ENCODE results near the gene PTPRN2. TPM values are rescaled to one million over a fixed set of nuclear protein-coding genes. Genes with fewer than 3 reads are reported as not detected.

Gene PTPRN2
- total RNA-seq, 2 experiments from 2014 or later: 4.7 to 4.8 TPM

- H3K9me3 Mint-ChIP-seq: peaks cover 15% of the 10 kb centered on the region
- H3K4me3 Mint-ChIP-seq: no peak overlapping the region
- peaks cover under 1% of the 10 kb centered on the region for H3K27me3 Mint-ChIP-seq
- CTCF ChIA-PET: no interaction called here
- H3K36me3 Mint-ChIP-seq (ENCODE audit: low read depth): no peaks in the 10 kb centered on the region
- H3K27ac Mint-ChIP-seq: no peak overlapping the region
- H3K4me1 Mint-ChIP-seq: no peaks in the 10 kb centered on the region
- no peak for DNase-seq
- POLR2A ChIA-PET: no interaction called here
Observed at GRCh38 chr7:157966490-157966889, 621.1 kb downstream of the PTPRN2 start.

GRCh38 chr7:157964521-157964920 is 623.1 kb downstream of the PTPRN2 start:
- Mint-ChIP-seq H3K9me3 (peaks cover 6% of the 10 kb centered on the region), H3K36me3 (ENCODE audit: low read depth) (no peaks in the 10 kb centered on the region), H3K27ac (no peak overlapping the region), H3K4me1 (no peaks in the 10 kb centered on the region), H3K27me3 (peaks cover 2% of the 10 kb centered on the region), H3K4me3 (no peak overlapping the region)
- CTCF ChIA-PET: no interaction called here
- POLR2A ChIA-PET: no interaction called here
- no peak for DNase-seq

- ChIA-PET CTCF (no interaction called here), POLR2A (no interaction called here)
- DNase-seq: no peak
- H3K27me3 Mint-ChIP-seq: peaks cover 2% of the 10 kb centered on the region
- no peak overlapping the region for H3K27ac Mint-ChIP-seq
- H3K4me3 Mint-ChIP-seq: no peak overlapping the region
- H3K36me3 Mint-ChIP-seq (ENCODE audit: low read depth): no peaks in the 10 kb centered on the region
- H3K4me1 Mint-ChIP-seq: no peaks in the 10 kb centered on the region
- H3K9me3 Mint-ChIP-seq: peaks cover 6% of the 10 kb centered on the region
Observed at GRCh38 chr7:157964016-157964415, 623.6 kb downstream of the PTPRN2 start.

GRCh38 chr7:157963526-157963925 is 624.1 kb downstream of the PTPRN2 start:
- peaks cover 4% of the 10 kb centered on the region for H3K9me3 Mint-ChIP-seq
- H3K27me3 Mint-ChIP-seq: peaks cover 2% of the 10 kb centered on the region
- CTCF ChIA-PET: no interaction called here
- no peak overlapping the region for H3K4me3 Mint-ChIP-seq
- POLR2A ChIA-PET: no interaction called here
- no peaks in the 10 kb centered on the region for H3K4me1 Mint-ChIP-seq
- H3K27ac Mint-ChIP-seq: no peak overlapping the region
- no peak for DNase-seq
- H3K36me3 Mint-ChIP-seq (ENCODE audit: low read depth): no peaks in the 10 kb centered on the region

GRCh38 chr7:157962458-157963306 is 624.9 kb downstream of the PTPRN2 start:
- H3K4me1 Mint-ChIP-seq: no peaks in the 10 kb centered on the region
- POLR2A ChIA-PET: no interaction called here
- H3K27me3 Mint-ChIP-seq: peaks cover 2% of the 10 kb centered on the region
- H3K9me3 Mint-ChIP-seq: peaks cover 2% of the 10 kb centered on the region
- H3K36me3 Mint-ChIP-seq (ENCODE audit: low read depth): no peaks in the 10 kb centered on the region
- no peak for DNase-seq
- no peak overlapping the region for H3K4me3 Mint-ChIP-seq
- CTCF ChIA-PET: no interaction called here
- H3K27ac Mint-ChIP-seq: no peak overlapping the region

- peaks cover 2% of the 10 kb centered on the region for H3K9me3 Mint-ChIP-seq
- CTCF ChIA-PET: no interaction called here
- peaks cover 2% of the 10 kb centered on the region for H3K27me3 Mint-ChIP-seq
- H3K36me3 Mint-ChIP-seq (ENCODE audit: low read depth): no peaks in the 10 kb centered on the region
- no peak for DNase-seq
- H3K4me3 Mint-ChIP-seq: no peak overlapping the region
- POLR2A ChIA-PET: no interaction called here
- no peak overlapping the region for H3K27ac Mint-ChIP-seq
- H3K4me1 Mint-ChIP-seq: no peaks in the 10 kb centered on the region
Observed at GRCh38 chr7:157961731-157962457, 625.7 kb downstream of the PTPRN2 start.

GRCh38 chr7:157955348-157955999 is 632.1 kb downstream of the PTPRN2 start:
- H3K4me1 Mint-ChIP-seq: no peaks in the 10 kb centered on the region
- ChIA-PET POLR2A (no interaction called here), CTCF (no interaction called here)
- no peaks in the 10 kb centered on the region for H3K27me3 Mint-ChIP-seq
- no peaks in the 10 kb centered on the region for H3K36me3 Mint-ChIP-seq (ENCODE audit: low read depth)
- H3K4me3 Mint-ChIP-seq: no peak overlapping the region
- no peaks in the 10 kb centered on the region for H3K9me3 Mint-ChIP-seq
- no peak overlapping the region for H3K27ac Mint-ChIP-seq
- DNase-seq: no peak

GRCh38 chr7:157954901-157955300 is 632.7 kb downstream of the PTPRN2 start:
- H3K36me3 Mint-ChIP-seq (ENCODE audit: low read depth): no peaks in the 10 kb centered on the region
- H3K4me3 Mint-ChIP-seq: no peak overlapping the region
- POLR2A ChIA-PET: no interaction called here
- no peak overlapping the region for H3K27ac Mint-ChIP-seq
- no peaks in the 10 kb centered on the region for H3K9me3 Mint-ChIP-seq
- DNase-seq: no peak
- CTCF ChIA-PET: no interaction called here
- H3K4me1 Mint-ChIP-seq: no peaks in the 10 kb centered on the region
- no peaks in the 10 kb centered on the region for H3K27me3 Mint-ChIP-seq

GRCh38 chr7:157952841-157953645 is 634.6 kb downstream of the PTPRN2 start:
- H3K9me3 Mint-ChIP-seq: no peaks in the 10 kb centered on the region
- ChIA-PET POLR2A (no interaction called here), CTCF (no interaction called here)
- no peak for DNase-seq
- H3K4me1 Mint-ChIP-seq: no peaks in the 10 kb centered on the region
- no peaks in the 10 kb centered on the region for H3K36me3 Mint-ChIP-seq (ENCODE audit: low read depth)
- no peak overlapping the region for H3K27ac Mint-ChIP-seq
- no peaks in the 10 kb centered on the region for H3K27me3 Mint-ChIP-seq
- H3K4me3 Mint-ChIP-seq: no peak overlapping the region

- H3K4me3 Mint-ChIP-seq: no peak overlapping the region
- peaks cover 4% of the 10 kb centered on the region for H3K9me3 Mint-ChIP-seq
- no peaks in the 10 kb centered on the region for H3K27me3 Mint-ChIP-seq
- no peak overlapping the region for H3K27ac Mint-ChIP-seq
- H3K4me1 Mint-ChIP-seq: no peaks in the 10 kb centered on the region
- ChIA-PET CTCF (no interaction called here), POLR2A (no interaction called here)
- no peaks in the 10 kb centered on the region for H3K36me3 Mint-ChIP-seq (ENCODE audit: low read depth)
- no peak for DNase-seq
Observed at GRCh38 chr7:157952050-157952667, 635.5 kb downstream of the PTPRN2 start.

GRCh38 chr7:157951300-157952049 is 636.1 kb downstream of the PTPRN2 start:
- no peak overlapping the region for H3K27ac Mint-ChIP-seq
- H3K4me3 Mint-ChIP-seq: no peak overlapping the region
- DNase-seq: no peak
- CTCF ChIA-PET: no interaction called here
- H3K4me1 Mint-ChIP-seq: no peaks in the 10 kb centered on the region
- H3K9me3 Mint-ChIP-seq: peaks cover 4% of the 10 kb centered on the region
- POLR2A ChIA-PET: no interaction called here
- H3K27me3 Mint-ChIP-seq: no peaks in the 10 kb centered on the region
- no peaks in the 10 kb centered on the region for H3K36me3 Mint-ChIP-seq (ENCODE audit: low read depth)

- H3K4me1 Mint-ChIP-seq: no peaks in the 10 kb centered on the region
- H3K9me3 Mint-ChIP-seq: peaks cover 8% of the 10 kb centered on the region
- no peak overlapping the region for H3K4me3 Mint-ChIP-seq
- no peaks in the 10 kb centered on the region for H3K27me3 Mint-ChIP-seq
- no peak for DNase-seq
- H3K27ac Mint-ChIP-seq: no peak overlapping the region
- POLR2A ChIA-PET: no interaction called here
- H3K36me3 Mint-ChIP-seq (ENCODE audit: low read depth): no peaks in the 10 kb centered on the region
- CTCF ChIA-PET: no interaction called here
Observed at GRCh38 chr7:157949711-157950110, 637.9 kb downstream of the PTPRN2 start.
